ENCODE data around the gene RBM10. TPM values are rescaled to one million over a fixed set of nuclear protein-coding genes. Genes with fewer than 3 reads are reported as not detected.
"Not testable (repeated sequence)": the region's sequence is repeated elsewhere in the genome, so short reads cannot be mapped to it uniquely, and the experiment has no call there.

Gene RBM10
- total and polyA plus RNA-seq, 2 experiments from 2014 or later, result 26.4 to 29.2 TPM

DNA sequence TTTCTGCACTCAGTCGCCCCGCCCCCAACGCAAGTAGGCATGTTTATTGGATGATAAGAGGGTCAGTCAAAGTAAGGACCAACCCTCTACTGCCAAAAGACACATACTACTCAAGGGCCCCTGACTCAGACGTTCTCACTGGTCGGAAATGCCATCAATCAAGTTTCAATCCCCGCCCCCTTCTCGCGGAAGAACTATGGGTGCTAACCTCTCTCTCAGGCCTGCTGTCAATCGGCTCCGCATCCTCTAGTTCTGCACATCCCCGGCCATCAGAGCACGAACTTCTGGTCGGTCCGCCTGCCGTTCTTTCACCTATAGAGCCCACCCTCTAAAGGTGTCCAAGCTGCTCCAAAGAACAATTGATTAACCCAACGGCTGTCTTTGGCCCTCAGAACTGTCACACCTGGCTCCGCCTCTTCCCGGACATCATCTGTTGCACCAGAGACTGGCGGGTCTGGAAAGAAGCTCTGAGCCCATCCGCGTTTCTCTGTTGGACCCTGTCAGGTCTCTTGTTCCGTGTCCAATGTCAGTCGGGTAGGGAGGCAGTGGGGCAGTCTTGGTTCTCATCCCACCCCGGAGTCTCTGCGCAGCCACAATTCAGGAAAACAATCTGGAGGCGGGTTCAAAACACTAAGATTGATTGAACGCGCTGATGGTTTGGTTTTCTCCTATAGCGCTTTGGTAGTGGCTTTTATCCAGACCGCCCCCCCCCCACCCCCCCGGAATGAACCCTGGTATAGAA lies 15.7 kb upstream of the RBM10 start:
- Histone ChIP-seq H3K79me2 (peaks cover 5% of the 10 kb centered on the region), H3K4me3 (peak overlapping the region; percentile 79), H2AFZ (peak overlapping the region; percentile 92), H3K9me2 (replicated peaks; ENCODE audit: insufficient read depth) (no peaks in the 10 kb centered on the region), H4K20me1 (ENCODE audit: insufficient read depth, poor library complexity, severe bottlenecking) (no peaks in the 10 kb centered on the region), H3K27ac (peak overlapping the region; percentile 92), H3K36me3 (replicated peaks; ENCODE audit: insufficient read depth, low read depth) (no peaks in the 10 kb centered on the region), H3K4me2 (peak overlapping the region; percentile 77), H3K27me3 (no peaks in the 10 kb centered on the region), H3K9me3 (ENCODE audit: low read depth) (no peaks in the 10 kb centered on the region), H3K4me1 (ENCODE audit: insufficient read depth) (no peaks in the 10 kb centered on the region)
- TF ChIP-seq EZH2 (IDR thresholded peaks at IDR 0.05; ENCODE audit: borderline replicate concordance) (no peak), EZH2phosphoT487 (IDR thresholded peaks at IDR 0.05; ENCODE audit: low read depth, severe bottlenecking, unreplicated experiment) (no peak)
- TF ChIP-seq, protein P1, sequence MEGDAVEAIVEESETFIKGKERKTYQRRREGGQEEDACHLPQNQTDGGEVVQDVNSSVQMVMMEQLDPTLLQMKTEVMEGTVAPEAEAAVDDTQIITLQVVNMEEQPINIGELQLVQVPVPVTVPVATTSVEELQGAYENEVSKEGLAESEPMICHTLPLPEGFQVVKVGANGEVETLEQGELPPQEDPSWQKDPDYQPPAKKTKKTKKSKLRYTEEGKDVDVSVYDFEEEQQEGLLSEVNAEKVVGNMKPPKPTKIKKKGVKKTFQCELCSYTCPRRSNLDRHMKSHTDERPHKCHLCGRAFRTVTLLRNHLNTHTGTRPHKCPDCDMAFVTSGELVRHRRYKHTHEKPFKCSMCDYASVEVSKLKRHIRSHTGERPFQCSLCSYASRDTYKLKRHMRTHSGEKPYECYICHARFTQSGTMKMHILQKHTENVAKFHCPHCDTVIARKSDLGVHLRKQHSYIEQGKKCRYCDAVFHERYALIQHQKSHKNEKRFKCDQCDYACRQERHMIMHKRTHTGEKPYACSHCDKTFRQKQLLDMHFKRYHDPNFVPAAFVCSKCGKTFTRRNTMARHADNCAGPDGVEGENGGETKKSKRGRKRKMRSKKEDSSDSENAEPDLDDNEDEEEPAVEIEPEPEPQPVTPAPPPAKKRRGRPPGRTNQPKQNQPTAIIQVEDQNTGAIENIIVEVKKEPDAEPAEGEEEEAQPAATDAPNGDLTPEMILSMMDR (IDR thresholded peaks at IDR 0.05; ENCODE audit: poor library complexity), result no peak
- WGBS (ENCODE audit: low lambda C conversion rate, missing lambda C conversion rate), result 50% methylated on average over 31 of the region's 31 CpGs
- DNase-seq (ENCODE audit: low spot score), result peak; percentile 89

DNA sequence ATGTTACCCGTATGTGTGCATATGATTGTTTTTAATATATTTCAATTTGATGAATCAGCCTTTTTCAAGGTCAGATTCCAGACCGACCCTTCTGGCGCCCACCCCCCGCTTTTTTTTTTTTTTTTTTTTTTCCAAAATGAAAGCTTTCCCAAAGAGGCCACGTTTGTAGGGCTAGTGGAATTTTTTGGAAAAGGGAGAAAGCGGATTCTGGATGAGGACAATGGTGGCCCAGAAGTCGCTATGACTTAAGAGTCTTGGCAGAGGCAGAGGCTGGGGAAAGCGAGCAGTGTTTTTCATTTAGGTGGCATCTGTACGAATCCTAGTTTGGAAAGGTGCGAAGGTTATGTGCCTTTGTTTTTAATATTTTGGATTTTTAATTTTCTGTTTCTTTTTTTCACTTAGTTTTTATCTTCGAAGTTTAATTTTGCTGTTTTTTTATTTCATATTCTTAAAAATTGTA lies 15.1 kb upstream of the RBM10 start:
- H3K4me1 ChIP-seq (ENCODE audit: insufficient read depth), result no peaks in the 10 kb centered on the region
- H3K79me2 ChIP-seq, result peaks cover 5% of the 10 kb centered on the region
- DNase-seq (ENCODE audit: low spot score), result no peak
- no peaks in the 10 kb centered on the region for H3K9me3 ChIP-seq (ENCODE audit: low read depth)
- H3K27ac ChIP-seq, result peak overlapping the region; percentile 92
- H2AFZ ChIP-seq, result peak overlapping the region; percentile 92
- peak overlapping the region; percentile 77 for H3K4me2 ChIP-seq
- no peaks in the 10 kb centered on the region for H4K20me1 ChIP-seq (ENCODE audit: insufficient read depth, poor library complexity, severe bottlenecking)
- 52% methylated on average over 11 of the region's 11 CpGs for WGBS (ENCODE audit: low lambda C conversion rate, missing lambda C conversion rate)
- H3K9me2 ChIP-seq (replicated peaks; ENCODE audit: insufficient read depth), result no peaks in the 10 kb centered on the region
- peak overlapping the region; percentile 79 for H3K4me3 ChIP-seq
- no peaks in the 10 kb centered on the region for H3K27me3 ChIP-seq
- H3K36me3 ChIP-seq (replicated peaks; ENCODE audit: insufficient read depth, low read depth), result no peaks in the 10 kb centered on the region
- TF ChIP-seq EZH2 (IDR thresholded peaks at IDR 0.05; ENCODE audit: borderline replicate concordance), result no peak
- TF ChIP-seq, protein P1 (IDR thresholded peaks at IDR 0.05; ENCODE audit: poor library complexity), result no peak

DNA sequence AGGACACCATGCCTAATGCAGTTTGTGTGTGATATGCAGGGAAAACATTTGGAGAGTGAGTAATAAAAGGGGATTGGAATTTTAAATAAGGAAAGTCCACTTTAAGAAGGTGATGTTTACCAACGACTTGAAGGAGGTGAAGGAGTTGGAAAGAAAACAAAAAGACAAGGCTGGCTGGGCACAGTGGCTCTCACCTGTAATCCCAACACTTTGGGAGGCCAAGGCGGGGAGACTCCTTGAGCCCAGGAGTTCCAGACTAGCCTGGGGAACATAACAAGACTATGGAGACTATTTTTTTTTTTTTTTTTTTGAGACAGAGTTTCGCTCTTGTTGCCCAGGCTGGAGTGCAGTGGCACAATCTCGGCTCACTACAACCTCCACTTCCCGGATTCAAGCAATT lies 11.5 kb upstream of the RBM10 start:
- no peaks in the 10 kb centered on the region for H3K9me2 ChIP-seq (replicated peaks; ENCODE audit: insufficient read depth)
- H3K79me2 ChIP-seq, result peaks cover 5% of the 10 kb centered on the region
- H2AFZ ChIP-seq, result no peak overlapping the region
- H3K27me3 ChIP-seq, result no peaks in the 10 kb centered on the region
- WGBS (ENCODE audit: low lambda C conversion rate, missing lambda C conversion rate), result 78% methylated on average over 5 of the region's 5 CpGs
- no peaks in the 10 kb centered on the region for H3K4me1 ChIP-seq (ENCODE audit: insufficient read depth)
- no peaks in the 10 kb centered on the region for H4K20me1 ChIP-seq (ENCODE audit: insufficient read depth, poor library complexity, severe bottlenecking)
- no peaks in the 10 kb centered on the region for H3K9me3 ChIP-seq (ENCODE audit: low read depth)
- no peak for TF ChIP-seq EZH2phosphoT487 (IDR thresholded peaks at IDR 0.05; ENCODE audit: low read depth, severe bottlenecking, unreplicated experiment)
- TF ChIP-seq, protein P1 (IDR thresholded peaks at IDR 0.05; ENCODE audit: poor library complexity), result no peak
- TF ChIP-seq EZH2 (IDR thresholded peaks at IDR 0.05; ENCODE audit: borderline replicate concordance), result no peak
- no peak overlapping the region for H3K4me3 ChIP-seq
- no peak overlapping the region for H3K4me2 ChIP-seq
- DNase-seq (ENCODE audit: low spot score), result no peak
- no peaks in the 10 kb centered on the region for H3K36me3 ChIP-seq (replicated peaks; ENCODE audit: insufficient read depth, low read depth)
- H3K27ac ChIP-seq, result no peak overlapping the region

DNA sequence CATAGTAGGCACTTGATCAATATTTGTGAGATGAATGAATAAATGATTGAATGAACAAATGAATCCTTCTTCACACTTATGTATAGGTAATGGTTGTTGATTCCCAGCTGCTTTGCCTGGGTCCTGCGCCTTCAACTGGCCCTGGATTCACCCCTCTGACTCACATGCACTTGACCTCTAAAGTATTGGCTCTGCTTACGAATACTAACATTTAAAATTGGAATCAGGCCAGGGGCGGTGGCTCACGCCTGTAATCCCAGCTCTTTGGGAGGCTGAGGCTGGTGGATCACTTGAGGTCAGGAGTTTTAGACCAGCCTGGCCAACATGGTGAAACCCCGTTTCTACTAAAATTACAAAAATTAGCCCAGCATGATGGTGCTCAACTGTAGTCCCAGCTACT lies 9.4 kb upstream of the RBM10 start:
- not testable (repeated sequence) for H3K4me3 ChIP-seq; H3K27me3 ChIP-seq; H3K36me3 ChIP-seq (replicated peaks; ENCODE audit: insufficient read depth, low read depth); H3K4me2 ChIP-seq; DNase-seq (ENCODE audit: low spot score); H4K20me1 ChIP-seq (ENCODE audit: insufficient read depth, poor library complexity, severe bottlenecking); H3K9me2 ChIP-seq (replicated peaks; ENCODE audit: insufficient read depth); H3K27ac ChIP-seq; H3K9me3 ChIP-seq (ENCODE audit: low read depth); H3K79me2 ChIP-seq; H2AFZ ChIP-seq; H3K4me1 ChIP-seq (ENCODE audit: insufficient read depth)
- WGBS (ENCODE audit: low lambda C conversion rate, missing lambda C conversion rate), result 83% methylated on average over 5 of the region's 5 CpGs

All from hepatocyte (in vitro differentiated cells).